Cardiac atrium fibroblast (primary cell): ENCODE measurements around the gene PPP1R7. TPM values are rescaled to one million over a fixed set of nuclear protein-coding genes. Genes with fewer than 3 reads are reported as not detected.

Experiments used
- total RNA-seq: library from RNA; depleted of rRNA; stranded (reverse); fragments of >200 nt; gene quantifications from 2 replicates; pipeline ENCODE4 v1.2.3, GENCODE V29; 2015

The PPP1R7 gene, protein sequence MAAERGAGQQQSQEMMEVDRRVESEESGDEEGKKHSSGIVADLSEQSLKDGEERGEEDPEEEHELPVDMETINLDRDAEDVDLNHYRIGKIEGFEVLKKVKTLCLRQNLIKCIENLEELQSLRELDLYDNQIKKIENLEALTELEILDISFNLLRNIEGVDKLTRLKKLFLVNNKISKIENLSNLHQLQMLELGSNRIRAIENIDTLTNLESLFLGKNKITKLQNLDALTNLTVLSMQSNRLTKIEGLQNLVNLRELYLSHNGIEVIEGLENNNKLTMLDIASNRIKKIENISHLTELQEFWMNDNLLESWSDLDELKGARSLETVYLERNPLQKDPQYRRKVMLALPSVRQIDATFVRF
- 63.9 and 77.3 TPM in 2 replicates for total RNA-seq

DNA sequence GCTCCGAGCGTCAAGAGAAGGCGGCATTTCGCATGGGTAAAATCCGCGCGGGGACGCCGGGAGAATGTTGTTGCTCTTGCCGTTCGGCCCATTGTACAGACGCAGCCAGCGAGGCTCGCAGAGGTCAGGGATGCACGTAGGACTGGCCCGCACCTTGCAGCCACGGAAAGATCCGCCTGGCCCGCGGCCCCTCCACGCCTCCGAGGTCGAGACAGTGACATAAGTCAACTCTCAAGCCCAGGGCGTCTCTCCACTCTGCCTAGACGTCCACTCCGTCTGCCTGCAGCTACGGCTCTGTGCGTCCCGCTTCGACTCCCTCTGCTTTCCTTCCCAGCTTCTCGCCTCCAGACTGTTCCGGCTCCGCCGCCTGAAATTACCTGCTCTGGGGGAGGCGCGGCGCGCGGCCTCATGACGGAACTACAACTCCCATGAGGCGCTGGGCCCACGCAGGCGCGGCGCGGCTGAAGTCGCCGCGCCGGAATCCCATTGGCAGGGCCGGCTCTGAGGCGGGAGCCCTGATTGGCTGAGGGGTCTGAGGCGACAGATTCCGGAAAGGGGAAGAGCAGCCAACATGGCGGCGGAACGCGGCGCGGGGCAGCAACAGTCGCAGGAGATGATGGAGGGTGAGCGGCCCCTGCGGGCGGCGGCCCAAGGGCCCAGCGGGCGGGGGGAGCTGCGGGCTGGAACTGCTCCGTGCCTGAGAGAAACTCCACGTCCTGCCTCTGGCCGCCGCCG is at the start of gene PPP1R7:
TSS of gene PPP1R7 (plus strand) at position 543 of the 735 bp plus-strand sequence. CDS start at position 572, 29 bp downstream.

DNA sequence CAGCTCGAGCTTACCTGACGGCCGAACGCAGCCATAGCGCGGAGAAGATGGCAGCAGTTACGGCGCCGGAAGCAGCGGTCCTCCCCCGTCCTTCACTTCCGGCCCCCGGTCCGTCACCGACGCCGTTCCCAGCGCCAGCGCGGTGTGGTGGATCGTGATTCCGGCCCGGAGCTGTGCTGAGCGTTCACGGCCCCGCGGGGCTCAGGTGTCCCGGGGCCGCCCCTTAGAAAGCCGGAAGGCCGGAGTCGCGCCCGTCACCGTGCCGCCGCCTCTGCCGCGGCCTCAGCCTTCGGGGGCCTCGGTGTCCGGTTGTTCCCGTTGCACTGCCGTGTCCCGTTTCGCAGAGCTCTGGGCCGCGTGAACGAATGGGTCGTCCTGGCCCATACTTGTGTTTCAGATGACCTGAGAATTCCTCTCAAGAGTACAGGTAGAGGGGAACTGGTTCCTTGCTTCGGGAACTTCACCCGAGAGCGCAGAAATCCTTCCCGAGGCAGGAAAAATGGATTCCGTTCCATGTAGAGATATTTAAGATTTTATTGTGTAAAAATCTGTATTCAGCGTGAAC is 47.9 kb upstream of the PPP1R7 start, which contains the start of gene MTERF4:
TSS of gene MTERF4 (minus strand) at position 49 of the 565 bp plus-strand sequence. CDS start at position 35, 14 bp downstream.

DNA sequence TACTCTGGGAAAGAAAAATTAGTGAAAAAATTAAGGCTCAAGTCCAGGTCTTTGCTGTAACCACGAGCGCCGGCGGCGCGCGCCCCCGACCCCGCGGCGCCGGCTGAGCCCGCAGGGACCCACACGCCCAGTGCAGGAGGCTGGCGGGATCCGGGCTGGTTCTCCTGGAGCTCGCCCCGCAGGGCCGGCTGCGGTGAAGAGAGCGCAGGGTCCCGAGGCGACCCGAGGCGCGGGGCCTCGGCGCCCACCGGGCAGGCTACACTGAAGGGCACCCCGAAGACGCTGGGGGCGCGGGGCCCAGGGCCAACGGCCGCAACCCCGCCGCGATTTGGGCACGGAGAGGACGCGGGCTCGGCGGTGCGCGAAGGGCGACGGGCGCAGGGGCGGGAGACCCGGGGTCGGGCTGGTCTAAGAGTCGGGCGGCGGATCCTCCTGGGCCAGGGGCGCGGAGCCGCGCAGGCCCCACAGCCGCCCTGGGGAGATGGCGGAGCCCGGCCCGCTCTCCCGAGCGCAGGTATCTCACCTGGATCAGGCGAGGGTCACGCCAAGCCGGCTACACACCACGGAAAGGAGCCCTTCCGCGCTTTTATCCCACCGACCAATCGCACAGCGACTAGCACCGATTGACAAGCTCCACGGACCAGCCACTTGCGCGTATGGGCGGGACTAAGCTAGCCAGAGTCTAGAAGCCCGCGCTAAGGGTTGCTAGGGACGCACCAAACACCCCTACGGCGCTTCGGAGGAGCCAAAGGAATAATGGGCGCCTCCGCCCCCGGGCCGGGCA is 1.2 kb upstream of the PPP1R7 start, which contains the start of gene PASK:
TSS of gene PASK (minus strand) at position 582 of the 784 bp plus-strand sequence. CDS start 6,440 bp downstream, outside the sequence.

DNA sequence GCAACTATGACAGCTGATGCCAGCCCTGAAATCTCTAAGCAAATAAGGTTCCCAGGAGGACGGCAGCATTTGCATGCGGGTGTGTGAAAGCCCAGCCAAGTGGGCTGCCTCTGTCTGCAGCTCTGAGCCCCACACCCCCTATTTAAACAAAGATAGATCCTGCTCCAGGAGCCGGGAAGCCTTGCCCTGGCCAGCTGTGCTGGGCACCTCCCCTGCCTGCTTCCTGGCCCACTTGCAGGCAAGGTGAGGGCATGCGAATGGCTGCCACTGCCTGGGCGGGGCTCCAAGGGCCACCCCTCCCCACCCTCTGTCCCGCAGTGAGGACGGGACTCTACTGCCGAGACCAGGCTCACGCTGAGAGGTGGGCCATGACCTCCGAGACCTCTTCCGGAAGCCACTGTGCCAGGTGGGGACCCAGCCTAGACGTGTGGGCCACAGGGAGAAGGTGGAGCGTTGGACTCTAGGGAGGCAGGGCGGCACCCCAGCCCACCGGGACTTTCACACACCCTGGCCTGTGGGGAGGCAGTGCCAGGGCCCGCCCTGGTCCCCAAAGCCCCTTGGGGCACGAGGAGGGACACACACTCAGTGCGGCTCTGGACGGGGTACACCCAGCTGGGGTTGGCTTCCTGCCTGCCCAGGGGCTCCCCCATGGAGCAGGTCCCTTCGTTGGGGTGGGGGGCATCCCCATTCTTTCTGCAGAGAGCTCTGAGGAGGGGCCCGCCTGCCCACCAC is 38.3 kb downstream of the PPP1R7 start, which contains the start of gene ANO7:
TSS of gene ANO7 (plus strand) at position 317 of the 732 bp plus-strand sequence. CDS start 1,387 bp downstream, outside the sequence.

Other genes with a start within 250 kb of the PPP1R7 start
- gene CROCC2, start 244.1 kb upstream of the PPP1R7 start, total RNA-seq: 1.8 TPM in 1 of 2 replicates, not detected in the other
- 38.1 and 84.5 TPM in 2 replicates for gene SNED1, start 151.8 kb upstream of the PPP1R7 start, total RNA-seq
- 16.5 and 26.4 TPM in 2 replicates for gene MTERF4, start 48.2 kb upstream of the PPP1R7 start, total RNA-seq
- gene PASK, start 995 bp upstream of the PPP1R7 start, total RNA-seq: 0.54 and 1.9 TPM in 2 replicates
- gene ANO7, start 38.2 kb downstream of the PPP1R7 start, total RNA-seq: 1.6 and 2.0 TPM in 2 replicates
- 646 and 686 TPM in 2 replicates for gene HDLBP, start 165.2 kb downstream of the PPP1R7 start, total RNA-seq
- gene SEPTIN2, start 165.5 kb downstream of the PPP1R7 start, total RNA-seq: 364 and 366 TPM in 2 replicates
- gene FARP2, start 205.8 kb downstream of the PPP1R7 start, total RNA-seq: 30.3 and 42.9 TPM in 2 replicates